Measurements from ENCODE around the gene CCDC78. TPM values are rescaled to one million over a fixed set of nuclear protein-coding genes. Genes with fewer than 3 reads are reported as not detected.

Gene CCDC78
- total and polyA plus RNA-seq, 2 of the 13 experiments (the other 11 are each of a cell fraction or from before 2014, with no cell fraction given): 0.53 to 1.5 TPM

GRCh38 chr16:695355-696089 lies 30.7 kb downstream of the CCDC78 start (continued):
- TF ChIP-seq SATB2 (CRISPR knock-in tag; IDR thresholded peaks at IDR 0.05): no peak
- TF ChIP-seq ZNF205 (CRISPR knock-in tag; IDR thresholded peaks at IDR 0.05): 0 out of 2 replicates have a peak, but pooled peaks have one; percentile 52
- TF ChIP-seq SNAPC5 (CRISPR knock-in tag; IDR thresholded peaks at IDR 0.05; ENCODE audit: borderline replicate concordance): no peak
- peak; percentile 83; the same call in 1 of the 2 replicates for TF ChIP-seq ZNF772 (CRISPR knock-in tag; IDR thresholded peaks at IDR 0.05)
- TF ChIP-seq, protein P1, sequence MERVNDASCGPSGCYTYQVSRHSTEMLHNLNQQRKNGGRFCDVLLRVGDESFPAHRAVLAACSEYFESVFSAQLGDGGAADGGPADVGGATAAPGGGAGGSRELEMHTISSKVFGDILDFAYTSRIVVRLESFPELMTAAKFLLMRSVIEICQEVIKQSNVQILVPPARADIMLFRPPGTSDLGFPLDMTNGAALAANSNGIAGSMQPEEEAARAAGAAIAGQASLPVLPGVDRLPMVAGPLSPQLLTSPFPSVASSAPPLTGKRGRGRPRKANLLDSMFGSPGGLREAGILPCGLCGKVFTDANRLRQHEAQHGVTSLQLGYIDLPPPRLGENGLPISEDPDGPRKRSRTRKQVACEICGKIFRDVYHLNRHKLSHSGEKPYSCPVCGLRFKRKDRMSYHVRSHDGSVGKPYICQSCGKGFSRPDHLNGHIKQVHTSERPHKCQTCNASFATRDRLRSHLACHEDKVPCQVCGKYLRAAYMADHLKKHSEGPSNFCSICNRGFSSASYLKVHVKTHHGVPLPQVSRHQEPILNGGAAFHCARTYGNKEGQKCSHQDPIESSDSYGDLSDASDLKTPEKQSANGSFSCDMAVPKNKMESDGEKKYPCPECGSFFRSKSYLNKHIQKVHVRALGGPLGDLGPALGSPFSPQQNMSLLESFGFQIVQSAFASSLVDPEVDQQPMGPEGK (CRISPR knock-in tag; IDR thresholded peaks at IDR 0.05): peak; percentile 30; the same call in 1 of the 2 replicates
- TF ChIP-seq, protein P2, sequence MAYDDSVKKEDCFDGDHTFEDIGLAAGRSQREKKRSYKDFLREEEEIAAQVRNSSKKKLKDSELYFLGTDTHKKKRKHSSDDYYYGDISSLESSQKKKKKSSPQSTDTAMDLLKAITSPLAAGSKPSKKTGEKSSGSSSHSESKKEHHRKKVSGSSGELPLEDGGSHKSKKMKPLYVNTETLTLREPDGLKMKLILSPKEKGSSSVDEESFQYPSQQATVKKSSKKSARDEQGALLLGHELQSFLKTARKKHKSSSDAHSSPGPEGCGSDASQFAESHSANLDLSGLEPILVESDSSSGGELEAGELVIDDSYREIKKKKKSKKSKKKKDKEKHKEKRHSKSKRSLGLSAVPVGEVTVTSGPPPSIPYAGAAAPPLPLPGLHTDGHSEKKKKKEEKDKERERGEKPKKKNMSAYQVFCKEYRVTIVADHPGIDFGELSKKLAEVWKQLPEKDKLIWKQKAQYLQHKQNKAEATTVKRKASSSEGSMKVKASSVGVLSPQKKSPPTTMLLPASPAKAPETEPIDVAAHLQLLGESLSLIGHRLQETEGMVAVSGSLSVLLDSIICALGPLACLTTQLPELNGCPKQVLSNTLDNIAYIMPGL (CRISPR knock-in tag; IDR thresholded peaks at IDR 0.05; ENCODE audit: borderline replicate concordance in 1 of 2, low read depth in 1 of 2): 0 out of 4 replicates have a peak, but pooled peaks of 1 of the 2 experiments have one; percentile 31
- TF ChIP-seq, protein P3, sequence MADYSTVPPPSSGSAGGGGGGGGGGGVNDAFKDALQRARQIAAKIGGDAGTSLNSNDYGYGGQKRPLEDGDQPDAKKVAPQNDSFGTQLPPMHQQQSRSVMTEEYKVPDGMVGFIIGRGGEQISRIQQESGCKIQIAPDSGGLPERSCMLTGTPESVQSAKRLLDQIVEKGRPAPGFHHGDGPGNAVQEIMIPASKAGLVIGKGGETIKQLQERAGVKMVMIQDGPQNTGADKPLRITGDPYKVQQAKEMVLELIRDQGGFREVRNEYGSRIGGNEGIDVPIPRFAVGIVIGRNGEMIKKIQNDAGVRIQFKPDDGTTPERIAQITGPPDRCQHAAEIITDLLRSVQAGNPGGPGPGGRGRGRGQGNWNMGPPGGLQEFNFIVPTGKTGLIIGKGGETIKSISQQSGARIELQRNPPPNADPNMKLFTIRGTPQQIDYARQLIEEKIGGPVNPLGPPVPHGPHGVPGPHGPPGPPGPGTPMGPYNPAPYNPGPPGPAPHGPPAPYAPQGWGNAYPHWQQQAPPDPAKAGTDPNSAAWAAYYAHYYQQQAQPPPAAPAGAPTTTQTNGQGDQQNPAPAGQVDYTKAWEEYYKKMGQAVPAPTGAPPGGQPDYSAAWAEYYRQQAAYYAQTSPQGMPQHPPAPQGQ (CRISPR knock-in tag; IDR thresholded peaks at IDR 0.05; ENCODE audit: borderline replicate concordance): no peak
- no peak for TF ChIP-seq CBX1 (IDR thresholded peaks at IDR 0.05; ENCODE audit: low read depth)
- no peak for TF ChIP-seq CENPBD1 (CRISPR knock-in tag; IDR thresholded peaks at IDR 0.05; ENCODE audit: borderline replicate concordance, low read depth)
- peak; percentile 74; the same call in 1 of the 2 replicates for TF ChIP-seq ATF7-NPFF (CRISPR knock-in tag; IDR thresholded peaks at IDR 0.05; ENCODE audit: low read depth)
- TF ChIP-seq KMT2B (CRISPR knock-in tag; IDR thresholded peaks at IDR 0.05): no peak
- peak; percentile 92; the same call in 1 of the 2 replicates for TF ChIP-seq ZNF253 (CRISPR knock-in tag; IDR thresholded peaks at IDR 0.05; ENCODE audit: borderline replicate concordance)
- peak; percentile 88; the same call in 1 of the 2 replicates for TF ChIP-seq EED (CRISPR knock-in tag; IDR thresholded peaks at IDR 0.05)
- TF ChIP-seq POLR2AphosphoS2 (IDR thresholded peaks at IDR 0.05; ENCODE audit: low read depth, low read length): no peak
- TF ChIP-seq GRHL1 (CRISPR knock-in tag; conservative IDR thresholded peaks at IDR 0.05): no peak
- TF ChIP-seq GTF3A (CRISPR knock-in tag; conservative IDR thresholded peaks at IDR 0.05): no peak
- TF ChIP-seq HIVEP1 (CRISPR knock-in tag; IDR thresholded peaks at IDR 0.05): no peak
- peak; percentile 75 for TF ChIP-seq IKZF4 (CRISPR knock-in tag; IDR thresholded peaks at IDR 0.05; ENCODE audit: borderline replicate concordance, low read depth, not compliant biosample characterization)
- 0 out of 2 replicates have a peak, but pooled peaks have one; percentile 22 for TF ChIP-seq NCOA2 (CRISPR knock-in tag; IDR thresholded peaks at IDR 0.05)
- TF ChIP-seq CHCHD3 (CRISPR knock-in tag; IDR thresholded peaks at IDR 0.05): 0 out of 2 replicates have a peak, but pooled peaks have one; percentile 78
